Neural cell (in vitro differentiated cells): Measurements from ENCODE around the gene RPL19. TPM values are rescaled to one million over a fixed set of nuclear protein-coding genes. Genes with fewer than 3 reads are reported as not detected.

Experiments
- H2AFZ ChIP-seq: fragments of 200-600, 300-800 bp; sonication (generic), shearing (Covaris generic); 2 replicates; pipeline ENCODE4 v1.6.0; 2014; ENCODE audit warnings: low read depth, mild to moderate bottlenecking, antibody characterized with exemption, low read length, moderate library complexity
- H3F3A ChIP-seq: fragments of 200-600 bp; shearing (Covaris generic); 2 replicates; pipeline ENCODE4 v1.6.1; 2016; ENCODE audit warnings: mild to moderate bottlenecking, moderate library complexity, mixed read lengths, antibody characterized with exemption, low read length; ENCODE audit not compliant: insufficient read depth, poor library complexity, severe bottlenecking
- H3K27ac ChIP-seq: fragments of 200-600, 300-800 bp; sonication (generic), shearing (Covaris generic); 2 replicates; pipeline ENCODE4 v1.5.1; 2014; ENCODE audit warnings: mild to moderate bottlenecking, low read length, moderate library complexity
- H3K27me3 ChIP-seq: fragments of 300-800, 200-600 bp; sonication (generic), shearing (Covaris generic); 2 replicates; pipeline ENCODE4 v1.6.0; 2014; ENCODE audit warnings: mild to moderate bottlenecking, low read depth, low read length, moderate library complexity; ENCODE audit not compliant: insufficient read depth
- H3K36me3 ChIP-seq: fragments of 300-800, 200-600 bp; sonication (generic), shearing (Covaris generic); 2 replicates; pipeline ENCODE4 v1.5.1; 2014; ENCODE audit warnings: mild to moderate bottlenecking, antibody characterized with exemption, low read length, moderate library complexity; ENCODE audit not compliant: insufficient read depth
- H3K4me2 ChIP-seq: fragments of 300-800, 200-600 bp; sonication (generic), shearing (Covaris generic); 2 replicates; pipeline ENCODE4 v1.6.0; 2014; ENCODE audit warnings: mild to moderate bottlenecking, low read length
- H3K4me3 ChIP-seq: fragments of 300-800, 200-600 bp; sonication (generic), shearing (Covaris generic); 2 replicates; pipeline ENCODE4 v1.5.1; 2014; ENCODE audit warnings: mild to moderate bottlenecking, low read length, moderate library complexity
- H3K79me2 ChIP-seq: fragments of 200-600 bp; shearing (Covaris generic); replicated peaks from 2 replicates; pipeline ENCODE4 v1.6.0; 2014; ENCODE audit warnings: mild to moderate bottlenecking, low read length, moderate library complexity; ENCODE audit not compliant: insufficient read depth
- H3K9ac ChIP-seq: fragments of 300-800, 200-600 bp; sonication (generic), shearing (Covaris generic); 2 replicates; pipeline ENCODE4 v1.6.1; 2016; ENCODE audit warnings: mild to moderate bottlenecking, low read length, mixed read lengths
- H3K9me2 ChIP-seq: fragments of 200-600 bp; shearing (Covaris generic); 2 replicates; pipeline ENCODE4 v1.6.1; 2016; ENCODE audit warnings: mild to moderate bottlenecking, low read length, mixed read lengths; ENCODE audit not compliant: insufficient read depth
- H3K9me3 ChIP-seq: fragments of 200-600, 300-800 bp; sonication (generic), shearing (Covaris generic); 2 replicates; pipeline ENCODE4 v1.6.1; 2016; ENCODE audit warnings: mild to moderate bottlenecking, mixed run types, low read length, moderate library complexity, mixed read lengths
- H4K20me1 ChIP-seq: fragments of 200-600 bp; shearing (Covaris generic); 2 replicates; pipeline ENCODE4 v1.6.1; 2016; ENCODE audit warnings: mild to moderate bottlenecking, mixed run types; ENCODE audit not compliant: insufficient read depth
- CTCF ChIP-seq: fragments of 450-650 bp; IDR thresholded peaks from 2 replicates; pipeline ENCODE4 v1.5.1; 2014; ENCODE audit warnings: antibody characterized with exemption, mild to moderate bottlenecking, moderate library complexity; ENCODE audit not compliant: poor library complexity, severe bottlenecking
- EP300 ChIP-seq: fragments of 450-650 bp; conservative IDR thresholded peaks from 2 replicates; pipeline ENCODE4 v1.6.1; 2014; ENCODE audit warnings: antibody characterized with exemption, mild to moderate bottlenecking, moderate library complexity; ENCODE audit not compliant: poor library complexity, severe bottlenecking
- EZH2 ChIP-seq: fragments of 200-600, 300-800 bp; shearing (Covaris generic), sonication (generic); IDR thresholded peaks from 2 replicates; pipeline ENCODE4 v1.6.1; 2014; ENCODE audit warnings: antibody characterized with exemption, low read length, borderline replicate concordance, mild to moderate bottlenecking; ENCODE audit not compliant: insufficient read depth, poor library complexity, severe bottlenecking
- MXI1 ChIP-seq: fragments of 450-650 bp; conservative IDR thresholded peaks from 2 replicates; pipeline ENCODE4 v1.6.1; 2014; ENCODE audit warnings: antibody characterized with exemption, mild to moderate bottlenecking; ENCODE audit not compliant: poor library complexity, severe bottlenecking
- POLR2AphosphoS5 ChIP-seq: IDR thresholded peaks from 2 replicates; pipeline ENCODE4 v1.6.1; 2012
- RAD21 ChIP-seq: fragments of 450-650 bp; conservative IDR thresholded peaks from 2 replicates; pipeline ENCODE4 v1.6.1; 2014; ENCODE audit warnings: antibody characterized with exemption, mild to moderate bottlenecking, moderate library complexity
- REST ChIP-seq: IDR thresholded peaks from 2 replicates; pipeline ENCODE4 v1.6.1; 2012; ENCODE audit warnings: borderline replicate concordance
- SMC3 ChIP-seq: fragments of 450-650 bp; conservative IDR thresholded peaks from 2 replicates; pipeline ENCODE4 v1.6.1; 2014; ENCODE audit warnings: antibody characterized with exemption, mild to moderate bottlenecking, moderate library complexity; ENCODE audit not compliant: poor library complexity
- TAF1 ChIP-seq: IDR thresholded peaks from 2 replicates; pipeline ENCODE4 v1.6.1; 2012; ENCODE audit warnings: low read depth
- polyA plus RNA-seq: library from polyadenylated mRNA; depleted of rRNA; stranded (reverse); fragments of >200 nt; gene quantifications from 2 replicates; pipeline ENCODE4 v1.2.3, GENCODE V29; 2014

RPL19 gene
- polyA plus RNA-seq, 1 donor from 2014 or later, result 1,623 TPM

GRCh38 chr17:39218906-39219305, 18.8 kb downstream of the RPL19 start:
- H3K27ac ChIP-seq, result no peak overlapping the region
- H3K9me3 ChIP-seq, result no peaks in the 10 kb centered on the region
- H3K36me3 ChIP-seq, result no peaks in the 10 kb centered on the region
- no peaks in the 10 kb centered on the region for H3F3A ChIP-seq
- H2AFZ ChIP-seq, result no peak overlapping the region
- H3K9ac ChIP-seq, result no peak overlapping the region
- peaks cover 14% of the 10 kb centered on the region for H3K27me3 ChIP-seq
- TF ChIP-seq EP300 (no peak), RAD21 (no peak), MXI1 (no peak)
- no peaks in the 10 kb centered on the region for H3K79me2 ChIP-seq
- H4K20me1 ChIP-seq, result no peaks in the 10 kb centered on the region
- H3K4me2 ChIP-seq, result no peak overlapping the region
- H3K4me3 ChIP-seq, result no peak overlapping the region
- H3K9me2 ChIP-seq, result no peaks in the 10 kb centered on the region

GRCh38 chr17:39219647-39220154, 19.6 kb downstream of the RPL19 start:
- TF ChIP-seq MXI1 (no peak), EZH2 (no peak), TAF1 (no peak), RAD21 (no peak)
- Histone ChIP-seq H3K9me3 (no peaks in the 10 kb centered on the region), H4K20me1 (no peaks in the 10 kb centered on the region), H3K4me3 (no peak overlapping the region), H3K27ac (no peak overlapping the region), H3K9ac (no peak overlapping the region), H3K79me2 (no peaks in the 10 kb centered on the region), H3K4me2 (no peak overlapping the region), H3K27me3 (peaks cover 22% of the 10 kb centered on the region), H3K9me2 (no peaks in the 10 kb centered on the region), H3K36me3 (no peaks in the 10 kb centered on the region), H3F3A (no peaks in the 10 kb centered on the region), H2AFZ (no peak overlapping the region)

GRCh38 chr17:39221572-39221971, 21.5 kb downstream of the RPL19 start:
- no peaks in the 10 kb centered on the region for H3K36me3 ChIP-seq
- TF ChIP-seq CTCF (no peak), RAD21 (no peak), SMC3 (no peak), EP300 (no peak)
- H3K9me3 ChIP-seq, result no peaks in the 10 kb centered on the region
- no peak overlapping the region for H3K27ac ChIP-seq
- no peak overlapping the region for H3K9ac ChIP-seq
- H3K27me3 ChIP-seq, result peaks cover 40% of the 10 kb centered on the region
- H3K4me2 ChIP-seq, result no peak overlapping the region
- no peaks in the 10 kb centered on the region for H3F3A ChIP-seq
- H2AFZ ChIP-seq, result no peak overlapping the region
- no peaks in the 10 kb centered on the region for H4K20me1 ChIP-seq
- H3K79me2 ChIP-seq, result no peaks in the 10 kb centered on the region
- H3K9me2 ChIP-seq, result no peaks in the 10 kb centered on the region
- no peak overlapping the region for H3K4me3 ChIP-seq

- Histone ChIP-seq H3K79me2 (no peaks in the 10 kb centered on the region), H3K27me3 (peaks cover 41% of the 10 kb centered on the region), H2AFZ (no peak overlapping the region), H3K27ac (no peak overlapping the region), H3K4me2 (no peak overlapping the region), H3K9ac (no peak overlapping the region), H3K9me2 (no peaks in the 10 kb centered on the region), H3F3A (no peaks in the 10 kb centered on the region), H3K9me3 (no peaks in the 10 kb centered on the region), H4K20me1 (no peaks in the 10 kb centered on the region), H3K36me3 (no peaks in the 10 kb centered on the region), H3K4me3 (no peak overlapping the region)
- no peak for TF ChIP-seq REST
- TF ChIP-seq POLR2AphosphoS5, result no peak
- no peak for TF ChIP-seq MXI1
- TF ChIP-seq CTCF, result no peak
- no peak for TF ChIP-seq EP300
- TF ChIP-seq TAF1, result no peak
- TF ChIP-seq EZH2, result no peak
- TF ChIP-seq RAD21, result no peak
- no peak for TF ChIP-seq SMC3
These were observed 22.1 kb downstream of the RPL19 start for GRCh38 chr17:39222151-39222550.
